ENCODE data around the gene LRCOL1. TPM values are rescaled to one million over a fixed set of nuclear protein-coding genes. Genes with fewer than 3 reads are reported as not detected.

The LRCOL1 gene
- total RNA-seq, 1 experiment from 2014 or later: not detected

- H3K9ac ChIP-seq (ENCODE audit: low read length): no peak overlapping the region
- H3K9me3 ChIP-seq (ENCODE audit: control insufficient read depth in 1 of 2, insufficient read depth in 1 of 2, low read depth in 1 of 2, low read length in 2 of 2): no peaks in the 10 kb centered on the region
- H3K36me3 ChIP-seq (ENCODE audit: control insufficient read depth in 1 of 2, insufficient read depth in 2 of 2, low read length in 2 of 2): peaks cover 19 to 20% of the 10 kb centered on the region in 2 experiments
- H3K27me3 ChIP-seq (ENCODE audit: insufficient read depth, low read length): no peaks in the 10 kb centered on the region
- no peak overlapping the region for H3K4me3 ChIP-seq (replicated peaks in 1 of 2; ENCODE audit: low read depth in 1 of 2, low read length in 2 of 2)
- H3K4me2 ChIP-seq (ENCODE audit: low read length): no peak overlapping the region
- no peaks in the 10 kb centered on the region for H3K79me2 ChIP-seq (ENCODE audit: insufficient read depth, low read length)
- H3K27ac ChIP-seq (ENCODE audit: low read depth, low read length): no peak overlapping the region
- no peaks in the 10 kb centered on the region for H3K4me1 ChIP-seq (ENCODE audit: control insufficient read depth in 1 of 2, insufficient read depth in 2 of 2, low read length in 2 of 2)
- ChIA-PET RAD21 (ENCODE audit: low non-redundant PET in 1 of 2, low total read pairs in 2 of 2, uncharacterized antibody in 2 of 2, unreplicated experiment in 2 of 2) (no interaction called here), POLR2A (no interaction called here), CTCF (no interaction called here)
- TF ChIP-seq SP1 (IDR thresholded peaks at IDR 0.05; ENCODE audit: low read depth) (no peak), JUND (IDR thresholded peaks at IDR 0.05) (no peak), TCF7L2 (IDR thresholded peaks at IDR 0.05; ENCODE audit: borderline replicate concordance, extremely low read depth, insufficient read depth, insufficient read length) (no peak), SRF (IDR thresholded peaks at IDR 0.05; ENCODE audit: low read depth) (no peak), CBX3 (IDR thresholded peaks at IDR 0.05; ENCODE audit: low read depth) (no peak), ZFX (IDR thresholded peaks at IDR 0.05) (no peak), ZNF274 (IDR thresholded peaks at IDR 0.05; ENCODE audit: low read depth, low read length) (no peak)
- TF ChIP-seq, protein P1, sequence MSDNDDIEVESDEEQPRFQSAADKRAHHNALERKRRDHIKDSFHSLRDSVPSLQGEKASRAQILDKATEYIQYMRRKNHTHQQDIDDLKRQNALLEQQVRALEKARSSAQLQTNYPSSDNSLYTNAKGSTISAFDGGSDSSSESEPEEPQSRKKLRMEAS (IDR thresholded peaks at IDR 0.05): no peak
- TF ChIP-seq, protein P2, sequence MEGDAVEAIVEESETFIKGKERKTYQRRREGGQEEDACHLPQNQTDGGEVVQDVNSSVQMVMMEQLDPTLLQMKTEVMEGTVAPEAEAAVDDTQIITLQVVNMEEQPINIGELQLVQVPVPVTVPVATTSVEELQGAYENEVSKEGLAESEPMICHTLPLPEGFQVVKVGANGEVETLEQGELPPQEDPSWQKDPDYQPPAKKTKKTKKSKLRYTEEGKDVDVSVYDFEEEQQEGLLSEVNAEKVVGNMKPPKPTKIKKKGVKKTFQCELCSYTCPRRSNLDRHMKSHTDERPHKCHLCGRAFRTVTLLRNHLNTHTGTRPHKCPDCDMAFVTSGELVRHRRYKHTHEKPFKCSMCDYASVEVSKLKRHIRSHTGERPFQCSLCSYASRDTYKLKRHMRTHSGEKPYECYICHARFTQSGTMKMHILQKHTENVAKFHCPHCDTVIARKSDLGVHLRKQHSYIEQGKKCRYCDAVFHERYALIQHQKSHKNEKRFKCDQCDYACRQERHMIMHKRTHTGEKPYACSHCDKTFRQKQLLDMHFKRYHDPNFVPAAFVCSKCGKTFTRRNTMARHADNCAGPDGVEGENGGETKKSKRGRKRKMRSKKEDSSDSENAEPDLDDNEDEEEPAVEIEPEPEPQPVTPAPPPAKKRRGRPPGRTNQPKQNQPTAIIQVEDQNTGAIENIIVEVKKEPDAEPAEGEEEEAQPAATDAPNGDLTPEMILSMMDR (IDR thresholded peaks at IDR 0.05 in 2 of 3, conservative IDR thresholded peaks at IDR 0.05 in 1 of 3; ENCODE audit: borderline replicate concordance in 1 of 3, insufficient read depth in 1 of 3, low read depth in 2 of 3, low read length in 2 of 3): no peak
- TF ChIP-seq, protein P3, sequence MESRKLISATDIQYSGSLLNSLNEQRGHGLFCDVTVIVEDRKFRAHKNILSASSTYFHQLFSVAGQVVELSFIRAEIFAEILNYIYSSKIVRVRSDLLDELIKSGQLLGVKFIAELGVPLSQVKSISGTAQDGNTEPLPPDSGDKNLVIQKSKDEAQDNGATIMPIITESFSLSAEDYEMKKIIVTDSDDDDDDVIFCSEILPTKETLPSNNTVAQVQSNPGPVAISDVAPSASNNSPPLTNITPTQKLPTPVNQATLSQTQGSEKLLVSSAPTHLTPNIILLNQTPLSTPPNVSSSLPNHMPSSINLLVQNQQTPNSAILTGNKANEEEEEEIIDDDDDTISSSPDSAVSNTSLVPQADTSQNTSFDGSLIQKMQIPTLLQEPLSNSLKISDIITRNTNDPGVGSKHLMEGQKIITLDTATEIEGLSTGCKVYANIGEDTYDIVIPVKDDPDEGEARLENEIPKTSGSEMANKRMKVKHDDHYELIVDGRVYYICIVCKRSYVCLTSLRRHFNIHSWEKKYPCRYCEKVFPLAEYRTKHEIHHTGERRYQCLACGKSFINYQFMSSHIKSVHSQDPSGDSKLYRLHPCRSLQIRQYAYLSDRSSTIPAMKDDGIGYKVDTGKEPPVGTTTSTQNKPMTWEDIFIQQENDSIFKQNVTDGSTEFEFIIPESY (IDR thresholded peaks at IDR 0.05; ENCODE audit: extremely low read depth, insufficient replicate concordance, low read length): no peak
- TF ChIP-seq, protein P4, sequence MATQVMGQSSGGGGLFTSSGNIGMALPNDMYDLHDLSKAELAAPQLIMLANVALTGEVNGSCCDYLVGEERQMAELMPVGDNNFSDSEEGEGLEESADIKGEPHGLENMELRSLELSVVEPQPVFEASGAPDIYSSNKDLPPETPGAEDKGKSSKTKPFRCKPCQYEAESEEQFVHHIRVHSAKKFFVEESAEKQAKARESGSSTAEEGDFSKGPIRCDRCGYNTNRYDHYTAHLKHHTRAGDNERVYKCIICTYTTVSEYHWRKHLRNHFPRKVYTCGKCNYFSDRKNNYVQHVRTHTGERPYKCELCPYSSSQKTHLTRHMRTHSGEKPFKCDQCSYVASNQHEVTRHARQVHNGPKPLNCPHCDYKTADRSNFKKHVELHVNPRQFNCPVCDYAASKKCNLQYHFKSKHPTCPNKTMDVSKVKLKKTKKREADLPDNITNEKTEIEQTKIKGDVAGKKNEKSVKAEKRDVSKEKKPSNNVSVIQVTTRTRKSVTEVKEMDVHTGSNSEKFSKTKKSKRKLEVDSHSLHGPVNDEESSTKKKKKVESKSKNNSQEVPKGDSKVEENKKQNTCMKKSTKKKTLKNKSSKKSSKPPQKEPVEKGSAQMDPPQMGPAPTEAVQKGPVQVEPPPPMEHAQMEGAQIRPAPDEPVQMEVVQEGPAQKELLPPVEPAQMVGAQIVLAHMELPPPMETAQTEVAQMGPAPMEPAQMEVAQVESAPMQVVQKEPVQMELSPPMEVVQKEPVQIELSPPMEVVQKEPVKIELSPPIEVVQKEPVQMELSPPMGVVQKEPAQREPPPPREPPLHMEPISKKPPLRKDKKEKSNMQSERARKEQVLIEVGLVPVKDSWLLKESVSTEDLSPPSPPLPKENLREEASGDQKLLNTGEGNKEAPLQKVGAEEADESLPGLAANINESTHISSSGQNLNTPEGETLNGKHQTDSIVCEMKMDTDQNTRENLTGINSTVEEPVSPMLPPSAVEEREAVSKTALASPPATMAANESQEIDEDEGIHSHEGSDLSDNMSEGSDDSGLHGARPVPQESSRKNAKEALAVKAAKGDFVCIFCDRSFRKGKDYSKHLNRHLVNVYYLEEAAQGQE (IDR thresholded peaks at IDR 0.05; ENCODE audit: low read depth): no peak
- no peak overlapping the region for H2AFZ ChIP-seq (ENCODE audit: low read depth, low read length, poor library complexity, severe bottlenecking)
- intact Hi-C loops (cut with micrococcal nuclease): no loop called here
- BruUV-seq (replicated peaks): no TSS peak
- H4K20me1 ChIP-seq (ENCODE audit: insufficient read depth): no peaks in the 10 kb centered on the region
- no peaks in the 10 kb centered on the region for H3K9me2 ChIP-seq (ENCODE audit: insufficient read depth)
- ATAC-seq (no peak), DNase-seq (ENCODE audit: low read depth, low spot score) (no peak)
Measured at GRCh38 chr12:132578826-132579225, 31.6 kb downstream of the LRCOL1 start.
